Stimulated activated CD4-positive, alpha-beta T cell treated with anti-CD3 and anti-CD28 coated beads, TNF-alpha, amount 100 ng/mL, for 1 hour (primary cell): ENCODE results near the gene WDR43.

Experiments
- DNase-seq, 3 donors: peaks; one replicate each; pipeline ENCODE4 v3.0.0-alpha.2; 2020; ENCODE audit warnings: low read depth in 3 of 3, low spot score in 1 of 3

WDR43 gene

GRCh38 chr2:28991460-28991859 lies 97.0 kb downstream of the WDR43 start:
- no peak for DNase-seq

GRCh38 chr2:28993206-28993960 lies 98.9 kb downstream of the WDR43 start:
- no peak for DNase-seq

- no peak for DNase-seq
These were observed 99.6 kb downstream of the WDR43 start for GRCh38 chr2:28994074-28994473.

- no peak for DNase-seq
These were observed 100.2 kb downstream of the WDR43 start for GRCh38 chr2:28994679-28995078.

GRCh38 chr2:28995765-28996750 lies 101.6 kb downstream of the WDR43 start:
- DNase-seq: no peak

- no peak for DNase-seq
These were observed 102.9 kb downstream of the WDR43 start for GRCh38 chr2:28997237-28997846.
